HCT116 (cell line): ENCODE data around the gene VAT1. TPM values are rescaled to one million over a fixed set of nuclear protein-coding genes. Genes with fewer than 3 reads are reported as not detected.

Experiments used
- ATAC-seq: fragments of 200-7000 bp; cut with Tn5 transposase; 2 replicates; pipeline ENCODE4 v1.9.1; 2020; ENCODE audit warnings: mild to moderate bottlenecking, moderate library complexity
- BruUV-seq: library from RNA; stranded (reverse); fragments of 400-500 nt; replicated peaks from 2 replicates; lab custom pipeline; 2021; lab: Mats Ljungman, UMichigan
- CTCF ChIA-PET: fragments of 300-600 bp; sonication (Branson Sonifier 250); formaldehyde crosslinking; loops from one replicate; lab custom pipeline; 2021; ENCODE audit warnings: antibody characterized with exemption; lab: Charles Lee
- POLR2A ChIA-PET: fragments of 300-600, 350-600 bp; sonication (Branson Sonifier 250); formaldehyde crosslinking; loops from one replicate; lab custom pipeline; 2021; ENCODE audit warnings: antibody characterized with exemption; lab: Charles Lee
- RAD21 ChIA-PET, 2 experiments: fragments of 300-600 bp; sonication (Branson Sonifier 250); formaldehyde crosslinking; loops; one replicate each; lab custom pipeline; 2023; ENCODE audit warnings: low total read pairs in 2 of 2; ENCODE audit not compliant: uncharacterized antibody in 2 of 2, unreplicated experiment in 2 of 2, low non-redundant PET in 1 of 2; lab: Charles Lee
- DNase-seq: peaks from one replicate; pipeline ENCODE4 v3.0.0-alpha.2; 2010; ENCODE audit warnings: low read depth, low spot score
- H2AFZ ChIP-seq: fragments of 200-600 bp; shearing (Covaris generic), sonication (generic); 2 replicates; pipeline ENCODE4 v1.6.1; 2017; ENCODE audit warnings: low read depth, mixed run types, mixed read lengths, antibody characterized with exemption, low read length; ENCODE audit not compliant: poor library complexity, severe bottlenecking
- H3K27ac ChIP-seq: 2 replicates; pipeline ENCODE4 v1.5.1; 2012; ENCODE audit warnings: low read depth, low read length
- H3K27me3 ChIP-seq: fragments of 200-600 bp; sonication (generic); 2 replicates; pipeline ENCODE4 v1.6.1; 2016; ENCODE audit warnings: mixed run types, low read length, mixed read lengths; ENCODE audit not compliant: insufficient read depth
- H3K36me3 ChIP-seq, 2 experiments: fragments of 200-500 bp in 1 of 2; fragments of 200-600 bp in 1 of 2; sonication (Bioruptor generic) in 1 of 2; sonication (generic) in 1 of 2; 2 replicates each; pipeline versions ENCODE4 v1.5.1 to v1.6.1; 2014 to 2016; ENCODE audit warnings: low read length in 2 of 2, inconsistent platforms in 1 of 2, mixed read lengths in 1 of 2, mixed run types in 1 of 2; ENCODE audit not compliant: insufficient read depth in 2 of 2, control insufficient read depth in 1 of 2
- H3K4me1 ChIP-seq, 2 experiments: fragments of 200-600 bp in 1 of 2; sonication (generic) in 1 of 2; 2 replicates each; pipeline versions ENCODE4 v1.5.1 to v1.6.1; 2012 to 2017; ENCODE audit warnings: low read length in 2 of 2, inconsistent platforms in 1 of 2, mild to moderate bottlenecking in 1 of 2, mixed read lengths in 1 of 2, mixed run types in 1 of 2, moderate library complexity in 1 of 2; ENCODE audit not compliant: insufficient read depth in 2 of 2, control insufficient read depth in 1 of 2
- H3K4me2 ChIP-seq: fragments of 200-600 bp; sonication (generic); 2 replicates; pipeline ENCODE4 v1.6.1; 2017; ENCODE audit warnings: mixed run types, low read length, mixed read lengths
- H3K4me3 ChIP-seq, 2 experiments: fragments of 200-600 bp in 1 of 2; sonication (generic) in 1 of 2; replicated peaks in 1 of 2; 2 replicates each; pipeline ENCODE4 v1.5.1; 2011 to 2016; ENCODE audit warnings: low read length in 2 of 2, control low read depth in 1 of 2, low read depth in 1 of 2, mild to moderate bottlenecking in 1 of 2, mixed read lengths in 1 of 2, mixed run types in 1 of 2
- H3K79me2 ChIP-seq: fragments of 200-600 bp; sonication (generic); 2 replicates; pipeline ENCODE4 v1.6.1; 2017; ENCODE audit warnings: mild to moderate bottlenecking, mixed run types, low read length, moderate library complexity, mixed read lengths; ENCODE audit not compliant: insufficient read depth
- H3K9ac ChIP-seq: fragments of 200-600 bp; sonication (generic); 2 replicates; pipeline ENCODE4 v1.6.1; 2016; ENCODE audit warnings: low read length, mixed read lengths
- H3K9me2 ChIP-seq: fragments of 200-600 bp; sonication (generic), shearing (Covaris generic); 2 replicates; pipeline ENCODE4 v1.6.1; 2017; ENCODE audit warnings: mixed run types, mild to moderate bottlenecking, moderate library complexity; ENCODE audit not compliant: insufficient read depth
- H3K9me3 ChIP-seq, 2 experiments: fragments of 200-500 bp in 1 of 2; fragments of 200-600 bp in 1 of 2; sonication (Bioruptor generic) in 1 of 2; sonication (generic) in 1 of 2; 2 replicates each; pipeline ENCODE4 v1.6.1; 2014 to 2017; ENCODE audit warnings: low read length in 2 of 2, mixed read lengths in 2 of 2, inconsistent platforms in 1 of 2, low read depth in 1 of 2, mild to moderate bottlenecking in 1 of 2, mixed run types in 1 of 2, moderate library complexity in 1 of 2; ENCODE audit not compliant: control insufficient read depth in 1 of 2, insufficient read depth in 1 of 2
- H4K20me1 ChIP-seq: fragments of 200-600 bp; sonication (generic), shearing (Covaris generic); 2 replicates; pipeline ENCODE4 v1.6.1; 2017; ENCODE audit warnings: mixed run types, mild to moderate bottlenecking, moderate library complexity; ENCODE audit not compliant: insufficient read depth
- EGR1 ChIP-seq: IDR thresholded peaks from 2 replicates; pipeline ENCODE4 v1.6.1; 2012; ENCODE audit warnings: low read depth
- FOSL1 ChIP-seq: IDR thresholded peaks from 2 replicates; pipeline ENCODE4 v1.6.1; 2012; ENCODE audit warnings: low read depth
- JUND ChIP-seq: IDR thresholded peaks from 2 replicates; pipeline ENCODE4 v1.6.1; 2012
- POLR2A ChIP-seq: IDR thresholded peaks from 2 replicates; pipeline ENCODE4 v1.7.0; 2011; ENCODE audit warnings: borderline replicate concordance; ENCODE audit not compliant: insufficient read depth, insufficient read length; ENCODE audit errors: extremely low read depth
- POLR2AphosphoS5 ChIP-seq: IDR thresholded peaks from 2 replicates; pipeline ENCODE4 v1.6.1; 2011; ENCODE audit warnings: mild to moderate bottlenecking, low read depth, low read length, moderate library complexity
- RAD21 ChIP-seq: IDR thresholded peaks from 2 replicates; pipeline ENCODE4 v1.6.1; 2012; ENCODE audit warnings: low read depth, mild to moderate bottlenecking
- SIN3A ChIP-seq: IDR thresholded peaks from 2 replicates; pipeline ENCODE4 v1.6.1; 2012; ENCODE audit warnings: low read depth
- SP1 ChIP-seq: IDR thresholded peaks from 2 replicates; pipeline ENCODE4 v1.6.1; 2012; ENCODE audit warnings: low read depth
- TCF7L2 ChIP-seq: IDR thresholded peaks from 2 replicates; pipeline ENCODE4 v1.7.0; 2011; ENCODE audit warnings: borderline replicate concordance, inconsistent platforms; ENCODE audit not compliant: insufficient read depth, insufficient read length; ENCODE audit errors: extremely low read depth
- YY1 ChIP-seq: IDR thresholded peaks from 2 replicates; pipeline ENCODE4 v1.6.1; 2011; ENCODE audit warnings: low read length, low read depth, moderate library complexity, mild to moderate bottlenecking; ENCODE audit not compliant: insufficient replicate concordance; ENCODE audit errors: extremely low read depth
- ZFX ChIP-seq: fragments of 450-650 bp; IDR thresholded peaks from 2 replicates; pipeline ENCODE4 v1.6.1; 2017
- intact Hi-C: fragments of 100-400 bp; cut with micrococcal nuclease; formaldehyde crosslinking; loops from 2 replicates; pipeline ENCODE4 v1.10.0; 2022
- total RNA-seq: library from RNA; stranded (reverse); gene quantifications from one replicate; pipeline ENCODE4 v1.2.1, GENCODE V29; 2021; ENCODE audit not compliant: unreplicated experiment
- TF ChIP-seq, protein P1 (sequence below), 3 experiments: fragments of 200-600 bp in 1 of 3; sonication (generic) in 1 of 3; IDR thresholded peaks in 2 of 3; conservative IDR thresholded peaks in 1 of 3; 2 replicates each; pipeline ENCODE4 v1.5.1; 2012 to 2017; ENCODE audit warnings: low read depth in 2 of 3, low read length in 2 of 3, antibody characterized with exemption in 1 of 3, borderline replicate concordance in 1 of 3, control low read depth in 1 of 3, mild to moderate bottlenecking in 1 of 3, mixed read lengths in 1 of 3, mixed run types in 1 of 3, moderate library complexity in 1 of 3; ENCODE audit not compliant: insufficient read depth in 1 of 3
- TF ChIP-seq, protein P2 (sequence below): IDR thresholded peaks from 2 replicates; pipeline ENCODE4 v1.6.1; 2011; ENCODE audit warnings: mild to moderate bottlenecking, low read length, moderate library complexity; ENCODE audit not compliant: insufficient replicate concordance; ENCODE audit errors: extremely low read depth

The VAT1 gene
- total RNA-seq, 1 experiment from 2014 or later, result 197 TPM

DNA sequence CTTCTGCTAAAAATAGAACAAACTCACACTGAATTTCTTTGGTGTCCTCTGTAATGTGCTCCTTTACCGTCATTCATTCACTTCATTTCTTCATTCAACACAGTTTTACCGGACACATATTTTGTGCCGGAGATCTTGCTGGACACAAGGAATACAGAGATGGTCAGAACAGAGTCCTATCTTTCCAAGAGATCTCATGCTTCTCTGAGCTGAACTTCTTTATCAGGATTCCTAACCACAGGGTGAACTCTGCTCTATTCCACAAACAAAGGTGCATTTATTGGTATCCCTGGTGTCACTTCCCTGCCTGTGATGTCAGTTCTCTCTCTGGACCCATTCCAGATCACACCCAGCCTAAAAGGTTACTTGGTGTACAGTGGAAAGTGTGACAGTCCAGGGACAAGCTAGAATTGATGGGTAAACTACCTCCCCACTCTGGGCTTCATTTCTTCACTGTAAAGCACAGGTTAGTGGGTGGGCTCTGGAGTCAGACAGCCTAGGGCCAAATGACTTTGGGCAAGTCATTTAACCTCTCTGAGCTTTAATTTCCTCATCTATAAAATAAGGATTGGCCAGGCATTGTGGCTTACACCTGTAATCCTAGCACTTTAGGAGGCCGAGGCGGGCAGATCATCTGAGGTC, 11.4 kb downstream of the VAT1 start:
- CTCF ChIA-PET, result interaction anchor here (1.2 kb wide), 1 partner anchor 14 kb away, joined by 3 read pairs; the partner anchor contains the start of gene RND2
- Histone ChIP-seq H3K9me2 (no peaks in the 10 kb centered on the region), H2AFZ (no peak overlapping the region), H3K9ac (peak overlapping the region; percentile 18), H3K4me1 (peaks cover 13 to 40% of the 10 kb centered on the region in 2 experiments; a peak in 3 of 4 replicates), H3K36me3 (no peaks in the 10 kb centered on the region), H3K27ac (no peak overlapping the region), H3K9me3 (no peaks in the 10 kb centered on the region), H3K27me3 (no peaks in the 10 kb centered on the region), H3K4me2 (peak overlapping the region; percentile 56), H3K4me3 (no peak overlapping the region), H3K79me2 (no peaks in the 10 kb centered on the region), H4K20me1 (no peaks in the 10 kb centered on the region)
- DNase-seq, result peak; percentile 71
- TF ChIP-seq FOSL1, result peak; percentile 23; the same call in 1 of the 2 replicates
- TF ChIP-seq JUND, result peak; percentile 42; the same call in 1 of the 2 replicates
- TF ChIP-seq SP1, result peak; percentile 45; the same call in 1 of the 2 replicates
- TF ChIP-seq SIN3A, result 0 out of 2 replicates have a peak, but pooled peaks have one; percentile 26
- TF ChIP-seq YY1, result no peak
- no peak for TF ChIP-seq EGR1
- BruUV-seq, result no TSS peak
- intact Hi-C loops, result no loop called here
- RAD21 ChIA-PET, result no interaction called here
- POLR2A ChIA-PET, result interaction anchor here (0.7 to 1.4 kb wide), 3 partner anchors 9 to 305 kb away, joined by 3 to 4 read pairs (median 4); partner anchors contain the start of gene RPL27
- ATAC-seq, result peak; percentile 41

DNA sequence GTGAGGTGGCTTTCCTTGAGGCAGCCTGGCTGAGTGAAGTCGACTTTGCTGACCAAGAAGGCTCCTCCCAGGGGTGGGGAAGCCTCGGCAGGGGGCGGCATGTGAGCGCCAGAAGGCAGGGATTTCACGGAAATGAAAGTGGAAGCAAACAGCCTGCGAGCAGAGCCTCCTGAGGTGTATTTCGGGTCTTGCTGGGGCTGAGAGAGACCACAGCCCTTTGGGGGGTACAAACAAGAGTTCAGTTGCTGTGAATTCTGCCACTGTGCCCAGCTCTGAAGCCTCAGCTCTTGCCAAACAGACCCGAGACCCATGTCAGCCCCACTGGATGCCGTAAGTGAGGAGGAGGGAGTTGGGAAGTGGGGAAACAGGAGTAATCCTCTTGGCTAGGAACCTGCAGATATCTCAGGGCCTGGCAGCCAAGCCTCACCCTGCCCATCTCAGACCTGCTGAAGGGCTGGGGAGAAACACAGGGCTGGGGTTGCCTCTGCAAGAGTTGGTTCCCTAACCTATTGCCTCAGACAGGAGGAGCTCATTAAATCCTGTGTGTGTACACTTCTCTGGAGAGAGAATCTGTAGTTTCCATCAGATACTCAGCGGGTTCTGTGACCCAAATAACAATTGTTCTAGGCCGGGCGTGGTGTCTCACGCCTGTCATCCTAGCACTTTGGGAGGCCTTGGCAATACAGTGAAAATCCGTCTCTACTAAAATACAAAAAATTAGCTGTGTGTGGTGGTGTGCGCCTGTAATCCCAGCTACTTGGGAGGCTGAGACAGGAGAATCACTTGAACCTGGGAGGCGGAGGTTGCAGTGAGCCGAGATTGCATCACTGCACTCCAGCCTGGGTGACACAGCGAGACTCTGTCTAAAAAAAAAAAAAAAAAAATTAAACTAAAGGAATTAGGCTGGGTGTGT, 15.3 kb downstream of the VAT1 start, which contains the start of gene IFI35:
IFI35 (plus strand) TSS at position 146 of the 913 bp plus-strand sequence; CDS start at position 310, 164 bp downstream.
- Histone ChIP-seq H3K36me3 (peaks cover 3 to 7% of the 10 kb centered on the region in 2 experiments; a peak in 1 of 4 replicates), H3K4me2 (peak within 1 kb of the TSS; percentile 77), H3K9me2 (no peaks in the 10 kb centered on the region), H3K4me3 (peak within 1 kb of the TSS; percentile 48 to 57), H3K4me1 (peaks cover 13 to 75% of the 10 kb centered on the region in 2 experiments; a peak in 3 of 4 replicates), H3K79me2 (peaks cover 5% of the 10 kb centered on the region), H3K9me3 (no peaks in the 10 kb centered on the region), H3K27ac (peak within 1 kb of the TSS; percentile 84), H2AFZ (no peak within 1 kb of the TSS), H4K20me1 (no peaks in the 10 kb centered on the region), H3K27me3 (no peaks in the 10 kb centered on the region), H3K9ac (peak within 1 kb of the TSS; percentile 70)
- POLR2A ChIA-PET, result interaction anchor here (0.7 to 4.0 kb wide), 7 partner anchors 9 to 309 kb away, joined by 3 to 38 read pairs (median 3); partner anchors contain the start of genes BECN1, NBR1, RPL27 and VAT1
- CTCF ChIA-PET, result interaction anchor here (0.8 to 1.0 kb wide), 2 partner anchors 9 to 477 kb away, joined by 3 to 4 read pairs; partner anchors contain the start of genes DHX8 and RPL27
- DNase-seq, result peak; percentile 42
- peak; percentile 69 for ATAC-seq
- intact Hi-C loops, result no loop called here
- RAD21 ChIA-PET, result no interaction called here
- TSS peak; percentile 33 for BruUV-seq
- TF ChIP-seq SP1 (no peak), ZFX (no peak), TCF7L2 (no peak), RAD21 (peak; percentile 71), POLR2A (no peak), POLR2AphosphoS5 (peak; percentile 86), YY1 (no peak)
- TF ChIP-seq, protein P1, sequence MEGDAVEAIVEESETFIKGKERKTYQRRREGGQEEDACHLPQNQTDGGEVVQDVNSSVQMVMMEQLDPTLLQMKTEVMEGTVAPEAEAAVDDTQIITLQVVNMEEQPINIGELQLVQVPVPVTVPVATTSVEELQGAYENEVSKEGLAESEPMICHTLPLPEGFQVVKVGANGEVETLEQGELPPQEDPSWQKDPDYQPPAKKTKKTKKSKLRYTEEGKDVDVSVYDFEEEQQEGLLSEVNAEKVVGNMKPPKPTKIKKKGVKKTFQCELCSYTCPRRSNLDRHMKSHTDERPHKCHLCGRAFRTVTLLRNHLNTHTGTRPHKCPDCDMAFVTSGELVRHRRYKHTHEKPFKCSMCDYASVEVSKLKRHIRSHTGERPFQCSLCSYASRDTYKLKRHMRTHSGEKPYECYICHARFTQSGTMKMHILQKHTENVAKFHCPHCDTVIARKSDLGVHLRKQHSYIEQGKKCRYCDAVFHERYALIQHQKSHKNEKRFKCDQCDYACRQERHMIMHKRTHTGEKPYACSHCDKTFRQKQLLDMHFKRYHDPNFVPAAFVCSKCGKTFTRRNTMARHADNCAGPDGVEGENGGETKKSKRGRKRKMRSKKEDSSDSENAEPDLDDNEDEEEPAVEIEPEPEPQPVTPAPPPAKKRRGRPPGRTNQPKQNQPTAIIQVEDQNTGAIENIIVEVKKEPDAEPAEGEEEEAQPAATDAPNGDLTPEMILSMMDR (IDR thresholded peaks at IDR 0.05 in 2 of 3, conservative IDR thresholded peaks at IDR 0.05 in 1 of 3; ENCODE audit: borderline replicate concordance in 1 of 3, insufficient read depth in 1 of 3, low read depth in 2 of 3, low read length in 2 of 3), result peak in 2 of 3 experiments; percentile 3 to 28; a peak in 2 of 6 replicates
- TF ChIP-seq, protein P2, sequence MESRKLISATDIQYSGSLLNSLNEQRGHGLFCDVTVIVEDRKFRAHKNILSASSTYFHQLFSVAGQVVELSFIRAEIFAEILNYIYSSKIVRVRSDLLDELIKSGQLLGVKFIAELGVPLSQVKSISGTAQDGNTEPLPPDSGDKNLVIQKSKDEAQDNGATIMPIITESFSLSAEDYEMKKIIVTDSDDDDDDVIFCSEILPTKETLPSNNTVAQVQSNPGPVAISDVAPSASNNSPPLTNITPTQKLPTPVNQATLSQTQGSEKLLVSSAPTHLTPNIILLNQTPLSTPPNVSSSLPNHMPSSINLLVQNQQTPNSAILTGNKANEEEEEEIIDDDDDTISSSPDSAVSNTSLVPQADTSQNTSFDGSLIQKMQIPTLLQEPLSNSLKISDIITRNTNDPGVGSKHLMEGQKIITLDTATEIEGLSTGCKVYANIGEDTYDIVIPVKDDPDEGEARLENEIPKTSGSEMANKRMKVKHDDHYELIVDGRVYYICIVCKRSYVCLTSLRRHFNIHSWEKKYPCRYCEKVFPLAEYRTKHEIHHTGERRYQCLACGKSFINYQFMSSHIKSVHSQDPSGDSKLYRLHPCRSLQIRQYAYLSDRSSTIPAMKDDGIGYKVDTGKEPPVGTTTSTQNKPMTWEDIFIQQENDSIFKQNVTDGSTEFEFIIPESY, result peak; percentile 17
